Measurements from ENCODE around the gene LIPA. TPM values are rescaled to one million over a fixed set of nuclear protein-coding genes. Genes with fewer than 3 reads are reported as not detected.

LIPA gene
- total RNA-seq, 1 experiment from 2014 or later = 45.2 TPM

GRCh38 chr10:89164080-89164479 is 87.5 kb downstream of the LIPA start:
- CTCF ChIA-PET = no interaction called here
- DNase-seq = no peak
- no peaks in the 10 kb centered on the region for H3K79me2 ChIP-seq (ENCODE audit: low read depth)
- no peak overlapping the region for H3K4me3 ChIP-seq
- no peaks in the 10 kb centered on the region for H3K4me1 ChIP-seq (replicated peaks; ENCODE audit: insufficient read depth)
- POLR2A ChIA-PET (ENCODE audit: unreplicated experiment) = no interaction called here
- no peaks in the 10 kb centered on the region for H3K27me3 ChIP-seq (ENCODE audit: insufficient read depth, low read depth)
- BruUV-seq (replicated peaks) = no TSS peak
- H4K20me1 ChIP-seq (ENCODE audit: insufficient read depth) = no peaks in the 10 kb centered on the region
- H2AFZ ChIP-seq = no peak overlapping the region
- no peak overlapping the region for H3K4me2 ChIP-seq
- H3K27ac ChIP-seq = no peak overlapping the region
- no peak for TF ChIP-seq EZH2 (IDR thresholded peaks at IDR 0.05; ENCODE audit: low read depth)
- no peak for TF ChIP-seq CTCF (conservative IDR thresholded peaks at IDR 0.05)
- H3K9me2 ChIP-seq (ENCODE audit: insufficient read depth) = no peaks in the 10 kb centered on the region
- no peaks in the 10 kb centered on the region for H3K36me3 ChIP-seq (ENCODE audit: low read depth)
- intact Hi-C loops (cut with micrococcal nuclease; ENCODE audit: unreplicated experiment) = no loop called here
- no peaks in the 10 kb centered on the region for H3K9me3 ChIP-seq (ENCODE audit: insufficient read depth, low read depth)
- H3F3A ChIP-seq (ENCODE audit: insufficient read depth, low read depth) = no peaks in the 10 kb centered on the region

Other genes starting within 250 kb of the LIPA start
- gene CH25H, start 44.5 kb downstream of the LIPA start, total RNA-seq (2021) = not detected in 2 replicates
- gene IFIT2, start 50.3 kb upstream of the LIPA start, total RNA-seq (2021) = 3.6 and 4.4 TPM in 2 replicates
- gene IFIT3, start 76.2 kb upstream of the LIPA start, total RNA-seq (2021) = 6.2 and 7.2 TPM in 2 replicates
- not detected in 2 replicates for gene IFIT1B, start 126.3 kb upstream of the LIPA start, total RNA-seq (2021)
- 3.4 TPM in 2 replicates for gene IFIT1, start 140.8 kb upstream of the LIPA start, total RNA-seq (2021)
- gene IFIT5, start 162.8 kb upstream of the LIPA start, total RNA-seq (2021) = 1.9 and 2.1 TPM in 2 replicates